ENCODE data around the gene ANO4.

DNA sequence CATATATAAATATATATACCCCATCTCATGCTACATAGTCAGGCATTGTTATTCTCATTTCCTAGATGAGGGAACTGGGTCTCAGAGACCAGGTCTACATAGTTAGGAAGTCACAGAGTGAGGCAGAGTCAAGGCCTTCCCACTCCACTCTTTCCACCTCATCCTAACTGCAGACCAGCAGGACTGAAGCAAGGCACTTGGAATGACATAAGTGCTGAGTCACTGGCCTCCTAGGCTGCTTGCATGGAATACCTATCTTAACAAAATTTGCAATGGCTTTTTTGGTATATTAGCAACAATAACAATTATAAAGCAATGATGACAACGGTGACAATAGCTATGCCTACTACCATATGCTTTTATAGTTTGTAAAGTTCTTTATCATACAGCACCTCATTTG lies 5.4 kb upstream of the ANO4 start:
- TF ChIP-seq ZNF274 (IDR thresholded peaks at IDR 0.05; ENCODE audit: low read depth, low read length) = no peak
- no peak for TF ChIP-seq YY1 (IDR thresholded peaks at IDR 0.05; ENCODE audit: insufficient read depth, insufficient read length)
- no peak for TF ChIP-seq SUZ12 (IDR thresholded peaks at IDR 0.05; ENCODE audit: extremely low read depth, insufficient read depth, insufficient read length)

Measured in NT2/D1 (cell line).